NCI-H774 (cell line): ENCODE measurements around the gene HDAC4.

Source experiments
- DNase-seq: peaks from one replicate; lab custom pipeline; 2025; lab: John Stamatoyannopoulos, UW

Gene HDAC4

DNA sequence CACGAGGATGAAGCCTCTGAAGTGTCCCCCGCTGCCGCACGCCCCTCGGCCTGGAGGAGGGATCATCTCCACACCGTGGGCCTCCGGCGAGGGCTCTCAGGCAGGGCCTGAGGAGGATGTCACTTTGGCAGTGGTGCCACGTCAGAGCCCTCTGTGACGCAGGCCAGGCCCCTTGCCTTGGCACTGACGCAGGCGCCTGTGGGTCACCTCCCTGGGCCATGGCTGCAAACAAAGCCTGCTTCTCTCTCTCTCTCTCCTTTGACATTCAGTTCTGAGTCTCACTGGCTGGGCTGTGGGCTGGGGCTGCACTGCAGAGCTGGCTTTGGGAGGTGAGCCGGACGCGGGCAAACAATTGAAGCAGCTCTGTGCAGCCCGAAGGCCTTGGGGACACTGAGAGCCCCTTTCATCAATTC, 279.2 kb downstream of the HDAC4 start:
- no peak for DNase-seq

DNA sequence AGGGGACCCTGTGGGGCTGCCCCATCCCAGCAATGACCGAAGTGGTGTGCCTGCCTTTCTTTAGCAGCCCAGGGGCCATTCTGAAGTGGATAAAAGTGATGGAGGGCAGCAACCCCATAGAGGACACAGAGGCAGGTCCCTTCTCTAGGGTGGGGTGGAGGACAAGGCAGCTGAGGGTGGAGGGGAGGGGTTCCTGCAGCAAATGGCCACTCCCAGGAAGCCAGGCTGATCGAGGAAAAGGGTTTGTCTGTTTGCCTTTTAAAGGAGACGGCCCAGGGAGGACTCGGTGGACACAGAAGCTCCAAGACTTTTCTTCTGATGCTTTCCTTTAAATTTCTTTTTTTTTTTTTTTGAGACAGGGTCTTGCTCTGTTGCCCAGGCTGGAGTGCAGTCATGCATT, 280.2 kb downstream of the HDAC4 start:
- no peak for DNase-seq

DNA sequence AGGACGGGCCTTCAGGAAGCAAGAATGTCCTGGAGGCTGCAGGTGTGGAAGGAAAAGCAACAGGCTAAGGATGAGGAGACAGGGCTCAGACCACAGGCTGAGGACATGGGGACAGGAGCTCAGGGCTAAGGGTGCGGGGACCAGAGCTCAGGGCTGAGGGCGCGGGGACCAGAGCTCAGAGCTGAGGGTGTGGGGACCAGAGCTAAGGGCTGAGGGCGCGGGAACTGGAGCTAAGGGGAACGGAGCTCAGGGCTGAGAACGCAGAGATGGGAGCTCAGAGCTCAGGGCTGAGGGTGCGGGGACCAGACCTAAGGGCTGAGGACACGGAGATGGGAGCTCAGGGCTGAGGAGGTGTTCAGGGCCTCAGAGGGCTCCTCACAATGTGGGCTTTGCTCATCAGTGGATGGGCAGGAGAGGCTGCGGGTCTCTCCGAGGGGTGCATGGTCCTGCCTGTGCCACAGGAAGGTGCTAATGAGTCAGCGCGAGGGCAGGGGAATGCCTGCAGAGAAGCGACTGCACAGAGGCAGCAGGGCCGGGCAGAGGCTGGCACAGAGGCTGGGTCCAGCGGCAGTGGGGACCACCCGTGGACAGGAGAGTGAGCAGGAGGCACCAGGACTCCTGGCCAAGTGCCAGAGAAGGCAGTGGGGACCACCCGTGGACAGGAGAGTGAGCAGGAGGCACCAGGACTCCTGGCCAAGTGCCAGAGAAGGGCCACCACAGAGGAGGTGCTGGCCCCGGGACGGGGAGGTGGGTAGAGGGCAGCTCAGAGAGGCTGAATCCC, 281.3 kb downstream of the HDAC4 start:
- DNase-seq = no peak

DNA sequence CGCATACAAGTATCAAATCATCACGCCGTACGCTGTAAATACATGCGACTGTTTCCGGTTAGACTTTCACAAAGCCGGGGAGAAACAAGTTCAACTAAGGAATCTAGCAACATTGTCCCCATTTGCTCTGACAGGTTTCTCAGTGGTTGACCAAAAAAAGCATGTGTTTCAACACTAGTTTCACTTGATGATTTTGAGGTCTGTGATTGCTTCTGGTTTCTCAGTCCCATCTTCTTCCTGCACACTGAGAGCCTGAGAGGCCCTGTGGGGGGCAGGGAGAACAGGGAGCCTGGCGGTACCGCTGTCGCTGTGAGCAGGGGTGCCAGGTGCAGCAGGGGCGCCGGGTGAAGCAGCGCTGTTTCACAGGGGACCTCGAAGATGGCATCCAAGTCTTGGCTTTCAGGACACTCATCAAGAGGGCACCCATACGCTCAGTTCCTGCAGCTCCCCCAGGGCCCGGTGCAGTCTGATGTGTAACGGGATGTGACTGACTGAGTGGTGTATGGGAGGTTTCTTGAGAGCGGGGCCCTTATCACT, 282.1 kb downstream of the HDAC4 start:
- DNase-seq = no peak

DNA sequence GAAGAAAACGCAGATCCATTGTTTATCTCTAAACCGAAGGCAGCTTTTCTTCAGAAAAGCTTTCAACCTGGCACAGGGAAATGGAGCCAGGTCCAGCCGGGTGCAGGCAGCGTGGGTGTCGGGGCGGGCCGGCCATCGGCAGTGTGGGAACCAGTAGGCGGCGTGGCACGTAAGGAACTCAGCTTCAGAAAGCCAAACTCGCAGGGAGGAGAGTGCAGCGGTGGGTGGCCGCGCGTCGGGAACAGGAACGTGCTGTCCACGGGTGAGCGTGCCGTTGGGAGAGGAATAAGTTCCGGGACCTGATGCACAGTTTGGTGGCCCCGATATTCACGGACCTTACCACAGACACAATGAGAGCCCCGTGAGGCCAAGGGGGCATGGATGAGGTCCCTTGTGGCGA, 282.6 kb downstream of the HDAC4 start:
- no peak for DNase-seq

DNA sequence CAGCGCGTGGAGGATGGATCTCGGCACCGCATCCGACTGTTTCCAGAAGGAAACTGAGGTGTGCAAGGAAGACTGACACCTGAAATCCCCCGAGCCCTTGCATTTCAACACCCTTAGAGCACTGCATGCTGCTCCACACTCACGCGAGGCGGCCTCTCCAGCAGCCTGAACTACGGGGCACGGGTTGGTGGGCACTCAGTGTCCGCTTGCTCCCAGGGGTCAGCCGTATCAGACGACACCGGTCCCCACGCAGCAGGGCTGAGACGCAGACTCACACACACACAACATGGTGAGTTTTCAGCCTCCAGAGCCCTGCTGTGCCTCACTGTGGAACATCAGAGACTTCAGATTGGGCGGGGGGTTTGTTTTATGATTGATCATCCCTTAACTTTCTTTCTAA, 283.0 kb downstream of the HDAC4 start:
- DNase-seq = no peak

DNA sequence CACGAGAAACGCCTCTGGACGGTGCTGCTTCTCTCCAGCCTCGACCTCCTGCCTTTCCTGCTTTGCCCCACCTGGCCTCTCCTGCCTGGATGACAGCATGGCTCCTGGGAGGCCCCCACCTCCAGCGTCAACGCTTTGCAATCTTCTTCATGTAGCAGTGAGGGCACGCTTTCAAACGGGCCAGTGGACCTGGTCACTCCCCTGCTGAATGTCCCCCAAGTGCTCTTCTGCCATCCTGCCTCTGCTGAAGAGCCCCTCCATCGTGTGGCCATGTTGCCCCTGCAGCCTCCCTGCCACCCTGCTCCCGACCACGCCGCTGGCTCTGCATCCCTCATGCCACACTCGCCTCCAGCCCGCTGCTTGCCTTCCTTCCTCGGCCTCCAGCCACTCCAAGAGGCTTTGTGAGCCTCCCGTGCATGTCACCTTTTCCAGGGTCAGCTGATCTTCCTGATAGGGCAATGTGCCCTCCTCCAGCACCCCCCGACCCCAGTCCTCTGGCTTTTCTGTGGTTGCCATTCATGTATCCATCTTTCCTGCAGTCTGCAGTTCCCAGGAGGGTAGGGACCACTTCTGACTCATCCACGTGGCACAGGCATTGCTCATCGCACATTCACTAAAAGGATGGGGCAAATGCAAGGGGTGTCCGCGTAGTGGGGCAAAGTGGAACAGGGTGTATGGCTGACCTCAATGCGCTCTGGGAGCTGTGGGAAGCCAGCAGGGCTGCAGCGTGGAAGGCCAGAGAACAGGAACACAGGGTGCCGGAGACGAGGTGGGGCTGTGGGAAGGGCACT, 284.2 kb downstream of the HDAC4 start:
- DNase-seq = no peak

DNA sequence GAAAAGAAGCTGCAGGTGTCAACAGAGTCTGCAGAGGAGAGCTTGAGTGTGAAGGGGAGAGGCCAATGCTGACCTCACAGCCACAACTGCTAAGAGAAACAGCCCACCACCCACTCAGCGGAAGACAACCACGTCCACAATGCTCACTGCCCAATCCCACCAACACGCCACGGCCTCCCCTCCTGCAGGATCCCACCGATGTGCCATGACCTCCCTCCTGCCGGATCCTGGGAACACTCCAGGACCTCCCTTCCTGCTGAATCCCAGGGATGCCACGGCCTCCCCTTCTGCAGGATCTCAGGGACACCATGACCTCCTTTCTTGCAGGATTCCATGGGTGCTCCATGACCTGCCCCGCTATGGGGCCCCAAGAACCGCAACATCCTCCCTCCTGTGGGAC, 285.2 kb downstream of the HDAC4 start:
- DNase-seq = no peak

DNA sequence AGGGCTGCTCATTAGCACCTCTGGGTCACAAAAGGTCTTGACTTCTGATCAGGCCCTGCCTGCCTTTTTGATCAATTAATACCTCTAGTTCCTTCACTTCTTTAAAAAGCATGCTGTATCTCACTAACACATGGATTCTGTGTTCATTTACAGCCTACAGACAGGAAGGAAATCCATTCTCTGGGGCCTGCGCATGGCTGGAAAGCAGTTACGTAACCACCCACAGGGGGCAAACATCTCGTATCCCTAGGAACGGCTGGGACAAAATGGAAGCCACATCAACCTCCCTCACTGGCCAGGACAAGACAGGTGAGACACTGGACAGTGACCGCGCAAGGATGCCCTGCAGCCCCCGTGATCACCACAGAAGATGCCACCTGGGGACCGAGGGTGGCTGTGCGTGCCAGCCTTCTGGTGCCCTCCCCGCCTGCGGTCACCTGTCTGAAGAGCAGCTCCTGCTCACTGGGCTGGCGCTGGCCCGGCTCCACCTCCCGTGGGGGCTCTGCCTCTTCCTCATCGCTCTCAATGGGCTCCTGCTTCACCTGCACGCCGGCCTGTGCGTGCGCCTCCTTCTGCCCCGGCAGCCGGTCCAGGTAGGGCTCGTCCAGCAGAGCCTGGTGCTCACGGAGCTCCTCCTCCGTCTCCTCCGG, 286.1 kb downstream of the HDAC4 start:
- no peak for DNase-seq

DNA sequence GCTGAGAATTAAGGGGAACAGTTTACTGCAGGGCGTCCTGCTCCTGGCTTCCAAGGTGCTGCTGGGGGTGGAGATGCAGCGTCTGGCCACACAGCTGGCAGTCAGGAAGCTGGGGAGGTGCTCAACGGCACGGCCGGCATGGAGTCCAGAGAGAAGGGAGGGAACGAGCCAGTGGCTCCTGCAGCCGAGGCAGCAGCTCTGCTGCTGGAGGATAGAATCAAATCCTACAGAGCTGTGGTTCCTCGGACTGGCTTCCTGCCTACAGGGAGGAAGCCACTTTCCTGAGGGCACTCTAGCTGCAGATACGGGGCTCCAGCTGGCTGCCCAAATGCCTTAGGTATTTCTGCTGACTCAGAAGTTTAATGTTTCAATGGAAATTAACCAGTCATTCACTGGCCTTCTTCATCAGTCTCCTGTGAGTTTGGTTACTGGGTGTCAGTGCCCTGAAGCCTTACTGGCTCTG, 286.7 kb downstream of the HDAC4 start:
- no peak for DNase-seq

DNA sequence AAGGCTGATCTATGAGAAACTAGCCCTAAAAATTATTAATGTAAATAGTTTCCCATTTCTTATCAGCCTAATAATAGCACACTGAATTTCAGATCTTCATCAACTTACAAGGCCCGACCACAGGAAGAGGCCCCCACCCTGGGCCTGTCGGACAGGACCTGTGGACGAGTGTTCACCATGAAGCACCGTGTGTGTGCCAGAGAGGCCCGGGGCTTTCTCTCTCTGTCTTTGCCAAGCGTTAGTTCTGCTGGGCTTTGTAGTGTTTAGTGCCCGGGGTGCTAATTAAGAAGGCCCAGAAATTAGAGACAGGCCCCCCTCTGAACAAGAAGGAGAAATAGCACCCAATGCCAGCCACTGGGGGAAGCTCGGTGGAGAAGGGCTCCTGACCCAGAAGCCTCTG, 287.2 kb downstream of the HDAC4 start:
- no peak for DNase-seq

DNA sequence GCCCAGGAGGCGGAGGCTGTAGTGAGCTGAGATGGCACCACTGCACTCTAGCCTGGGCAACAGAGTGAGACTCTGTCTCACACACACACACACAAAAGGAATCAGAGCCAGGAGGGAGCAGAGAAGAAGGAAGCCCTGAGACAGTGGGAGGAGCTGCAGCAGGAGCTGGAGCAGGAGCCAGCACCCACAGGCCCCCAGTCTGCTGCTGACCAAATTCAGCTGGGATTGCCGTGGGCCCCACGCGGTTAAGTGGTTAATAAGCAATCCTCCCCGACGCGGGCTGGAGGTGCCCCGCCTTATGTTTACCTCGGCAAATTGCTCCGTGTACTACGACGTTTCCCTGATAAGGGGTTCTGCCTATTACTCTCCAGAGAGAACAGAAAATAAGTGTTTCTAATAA, 287.6 kb downstream of the HDAC4 start:
- DNase-seq = no peak

DNA sequence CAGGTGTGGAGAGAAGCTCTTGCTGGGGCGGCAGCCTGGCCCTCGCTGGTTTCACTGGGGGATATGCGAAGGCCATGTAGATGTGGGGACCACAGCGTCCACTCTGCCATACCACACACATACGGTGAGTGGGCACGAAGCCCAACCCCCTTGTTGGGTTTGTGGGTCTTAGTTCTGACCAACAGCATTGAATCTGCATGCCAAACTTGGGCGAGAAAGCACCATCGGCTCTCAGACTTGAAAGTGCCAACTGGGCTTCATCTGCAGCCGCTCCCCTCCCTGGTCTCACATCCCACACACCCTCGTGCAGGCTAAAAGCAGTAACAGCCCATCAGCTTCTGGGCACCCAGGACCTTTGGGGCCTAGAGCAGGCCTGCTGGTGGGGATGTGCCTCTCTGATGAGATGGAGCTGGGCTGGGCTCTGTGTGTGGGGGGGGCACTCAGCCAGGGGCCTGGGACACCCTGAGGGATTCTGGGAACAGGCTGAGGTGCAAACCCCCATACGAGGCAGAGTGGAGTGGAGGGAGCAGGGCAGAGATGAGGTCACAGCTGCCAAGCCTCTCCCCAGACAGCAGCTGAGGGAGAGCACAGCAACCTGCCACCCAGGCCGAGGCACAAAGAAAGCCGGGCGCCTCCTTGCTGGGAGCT, 288.6 kb downstream of the HDAC4 start:
- no peak for DNase-seq

DNA sequence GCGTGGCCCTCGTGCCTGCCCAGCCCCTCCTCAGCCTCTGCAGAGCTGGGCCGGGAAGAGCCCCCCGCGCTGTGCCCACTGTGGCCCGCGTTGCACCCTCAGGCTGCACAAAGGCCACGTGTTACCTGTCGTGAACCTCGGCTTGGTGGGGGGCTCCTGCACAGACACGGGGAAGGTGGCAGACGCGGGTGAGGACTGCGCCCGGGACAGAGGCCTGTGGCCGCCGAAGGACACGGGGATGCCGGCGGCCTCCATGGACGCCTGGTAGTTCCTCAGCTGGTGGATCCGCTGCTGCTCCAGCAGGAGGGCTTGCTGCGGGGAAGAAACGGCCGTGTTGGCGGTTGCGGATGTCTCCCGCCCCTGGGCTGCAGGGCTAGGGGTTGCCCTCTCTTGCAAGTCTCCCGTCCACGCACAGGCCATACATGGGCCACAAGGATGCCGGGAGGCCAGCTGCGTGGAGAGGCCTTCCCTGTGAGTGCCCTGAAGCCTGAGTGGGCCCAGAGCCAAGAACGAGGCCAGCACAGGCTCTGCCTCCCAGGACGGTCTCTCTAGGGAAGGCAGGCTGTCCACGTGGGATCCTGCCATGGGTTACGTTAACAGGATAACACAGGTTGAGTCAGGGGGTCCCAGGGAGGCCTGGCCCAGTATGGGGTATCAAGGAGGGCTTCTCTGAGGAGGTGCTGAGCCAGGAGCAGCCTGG, 289.3 kb downstream of the HDAC4 start:
- DNase-seq = no peak

DNA sequence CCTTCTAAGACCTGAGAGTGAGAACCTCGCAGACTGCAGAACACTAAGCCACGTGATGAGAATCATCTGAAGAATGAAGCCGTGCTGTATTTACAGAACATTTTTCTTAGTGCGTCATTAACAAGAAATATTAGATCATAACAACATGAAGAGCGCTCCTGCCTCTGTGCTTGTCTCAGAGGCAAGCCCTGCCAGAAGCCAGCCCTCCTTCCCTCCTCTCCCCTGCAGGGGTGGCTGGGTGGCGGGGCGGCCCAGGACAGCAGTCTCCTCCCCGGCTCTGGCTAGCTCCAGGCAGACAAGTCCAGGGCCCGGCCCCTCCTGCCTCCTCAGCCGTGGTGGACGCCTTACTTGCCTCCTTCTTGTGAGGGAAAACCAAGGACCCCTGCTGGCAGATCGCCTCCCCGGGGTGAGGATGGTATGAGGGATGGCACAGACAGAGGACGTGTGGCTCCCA, 290.2 kb downstream of the HDAC4 start:
- no peak for DNase-seq

DNA sequence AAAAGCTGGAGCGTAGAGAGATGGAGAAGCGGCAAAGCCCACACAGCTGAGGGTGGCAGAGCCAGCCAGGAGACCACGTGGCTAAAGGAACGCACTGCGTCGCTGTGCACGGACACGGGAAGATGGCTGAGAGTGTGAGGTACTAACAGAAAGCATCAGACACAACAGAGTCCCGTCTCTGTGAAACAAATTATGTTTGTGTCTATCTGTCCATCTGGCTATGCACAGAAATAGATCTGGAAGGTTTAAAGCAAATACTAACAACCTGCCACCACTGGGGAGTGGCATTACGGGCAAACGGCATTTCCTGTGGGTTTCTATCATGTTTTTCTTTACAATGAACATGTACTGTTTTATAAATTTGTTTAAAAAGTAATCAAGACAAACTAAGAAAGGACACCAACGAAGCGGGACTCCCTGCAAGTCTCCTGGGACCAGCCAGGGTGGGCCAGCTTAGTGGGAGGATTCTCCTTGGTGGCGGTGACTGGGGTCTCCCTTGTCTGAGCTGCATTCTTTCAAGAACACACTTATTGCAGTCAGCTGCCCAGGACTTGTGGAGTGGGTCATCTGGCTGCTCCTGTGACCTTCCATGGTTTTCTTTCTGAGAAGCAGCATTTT, 290.8 kb downstream of the HDAC4 start:
- no peak for DNase-seq

DNA sequence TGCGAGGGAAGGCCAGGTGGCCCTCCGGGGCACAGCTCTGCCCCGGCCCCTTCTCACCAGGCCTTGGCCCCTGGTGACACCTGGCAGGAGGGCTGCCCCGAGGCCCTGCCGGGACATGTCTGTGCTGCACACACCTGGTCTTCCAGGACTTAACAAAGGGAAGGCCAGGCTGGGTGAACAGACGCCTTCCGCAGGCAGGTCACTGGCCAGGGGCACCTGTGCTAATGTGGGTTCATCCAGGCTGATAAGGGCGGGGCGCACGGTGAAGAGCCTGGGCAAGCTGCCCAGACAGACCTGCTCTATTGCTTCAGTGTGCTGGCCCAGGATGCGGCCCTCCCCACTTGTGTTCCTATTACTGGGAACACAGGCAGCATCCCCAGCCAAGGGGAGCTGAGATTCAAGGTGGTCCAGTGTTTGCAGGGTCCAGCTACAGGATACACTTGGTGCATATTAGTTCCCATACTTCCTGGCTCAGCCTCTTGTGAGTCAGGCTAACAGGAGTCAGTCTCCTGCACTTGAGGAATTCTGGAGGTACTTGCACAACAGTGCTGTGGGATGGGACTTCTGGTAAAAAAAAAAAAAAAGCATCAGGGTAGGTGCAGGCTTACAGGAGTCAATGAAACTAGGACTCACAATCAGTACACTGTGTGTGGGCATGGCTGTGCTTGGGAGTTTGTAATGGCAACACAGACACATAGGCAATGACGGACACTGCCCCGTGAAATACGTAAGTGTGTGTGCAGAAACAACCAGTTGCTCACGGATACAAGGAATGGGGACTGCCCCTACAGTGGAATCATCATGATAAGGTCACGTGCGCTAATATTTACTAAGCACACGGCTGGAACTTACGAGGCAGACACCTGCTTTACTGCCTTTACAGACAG, 291.5 kb downstream of the HDAC4 start:
- peak; percentile 89 for DNase-seq

DNA sequence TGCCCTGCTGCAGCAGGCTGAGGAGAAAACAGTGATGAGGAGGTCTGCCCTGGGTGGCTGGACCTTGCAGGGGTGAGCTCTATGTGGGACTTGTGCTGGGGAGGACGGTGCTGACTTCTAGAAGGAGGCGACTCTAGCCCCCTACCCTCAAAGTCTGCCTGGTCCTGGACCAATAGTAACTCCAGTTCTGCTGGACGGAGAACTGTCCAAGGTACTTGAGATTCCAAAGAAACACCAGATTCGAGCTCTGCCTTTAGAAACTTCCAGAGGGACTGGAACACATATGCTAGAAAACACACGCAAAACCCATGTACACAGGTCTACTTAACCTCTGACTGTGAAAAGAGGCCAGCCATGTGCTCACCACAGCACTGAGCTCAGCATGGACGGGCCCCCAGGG, 292.4 kb downstream of the HDAC4 start:
- DNase-seq = no peak

DNA sequence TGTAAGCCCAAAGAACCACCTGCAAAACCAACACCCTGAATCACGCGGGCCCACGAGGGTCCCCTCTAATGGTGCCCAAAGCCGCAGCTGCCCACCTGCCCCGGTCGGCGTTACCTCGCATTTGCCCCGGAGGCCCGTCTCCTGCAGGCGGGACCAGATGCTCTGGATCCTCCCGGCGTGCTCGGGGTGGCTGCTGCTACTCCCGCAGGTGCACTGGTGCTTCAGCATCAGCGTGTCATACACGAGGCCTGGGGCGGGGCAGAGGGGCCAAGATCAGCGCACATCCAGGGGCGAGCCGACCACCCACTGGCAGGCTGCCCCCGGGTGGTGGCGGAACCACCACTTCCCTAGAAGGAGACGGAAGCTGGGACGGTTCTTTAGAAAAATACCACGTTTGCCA, 292.9 kb downstream of the HDAC4 start:
- no peak for DNase-seq

DNA sequence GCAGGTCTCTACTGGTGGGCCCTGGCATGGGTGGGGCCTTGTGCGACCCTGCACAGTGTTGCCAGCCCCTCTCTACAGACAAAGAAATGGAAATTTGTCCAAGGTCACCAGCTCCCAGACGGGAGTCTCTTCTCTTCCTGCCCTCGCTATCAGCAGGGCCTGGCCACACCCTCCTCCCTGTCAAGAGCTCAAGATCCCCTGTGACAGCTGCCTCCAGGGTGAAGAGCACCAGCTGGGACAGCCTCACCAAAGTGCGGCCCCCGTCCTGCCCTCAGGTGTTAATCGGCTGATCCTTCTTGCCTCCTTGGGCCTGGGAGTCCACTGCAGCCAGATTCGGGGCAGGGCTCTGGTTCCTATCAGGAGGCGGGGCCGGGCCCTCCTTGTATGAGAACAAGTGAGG, 293.9 kb downstream of the HDAC4 start:
- no peak for DNase-seq
